Vagina (tissue), 2 donors: Measurements from ENCODE around the gene SENP6. TPM values are rescaled to one million over a fixed set of nuclear protein-coding genes. Genes with fewer than 3 reads are reported as not detected.
"Not testable (repeated sequence)": the region's sequence is repeated elsewhere in the genome, so short reads cannot be mapped to it uniquely, and the experiment has no call there.

Experiments
- DNase-seq, 2 donors: peaks; one replicate each; pipeline ENCODE4 v3.0.0-alpha.2; 2017; ENCODE audit errors: extremely low spot score in 2 of 2
- H3K27ac ChIP-seq: fragments of 200-600 bp; sonication (generic); one replicate; pipeline ENCODE4 v1.5.1; 2019
- H3K27me3 ChIP-seq: fragments of 200-600 bp; sonication (generic); one replicate; pipeline ENCODE4 v1.5.1; 2019
- H3K36me3 ChIP-seq, 2 donors: fragments of 200-600 bp; sonication (generic); one replicate each; pipeline ENCODE4 v1.5.1; 2017 to 2019
- H3K4me1 ChIP-seq: fragments of 200-600 bp; sonication (generic); one replicate; pipeline ENCODE4 v1.5.1; 2019
- H3K4me3 ChIP-seq, 2 donors: fragments of 200-600 bp; sonication (generic); 1 replicate in 1 of 2; 2 replicates in 1 of 2; pipeline ENCODE4 v1.5.1; 2016 to 2019
- H3K9me3 ChIP-seq: fragments of 200-600 bp; sonication (generic); one replicate; pipeline ENCODE4 v1.5.1; 2019
- POLR2A ChIP-seq, 2 donors: fragments of 450-650 bp; IDR thresholded peaks; one replicate each; pipeline ENCODE4 v1.6.1; 2017; ENCODE audit warnings: antibody characterized with exemption in 2 of 2, mild to moderate bottlenecking in 2 of 2, moderate library complexity in 2 of 2
- POLR2AphosphoS5 ChIP-seq, 2 donors: sonication (generic); formaldehyde crosslinking; IDR thresholded peaks; one replicate each; pipeline ENCODE4 v1.9.0; 2017; ENCODE audit warnings: antibody characterized with exemption in 2 of 2, mild to moderate bottlenecking in 2 of 2, low read depth in 1 of 2; ENCODE audit not compliant: insufficient read depth in 1 of 2
- intact Hi-C: fragments of 100-400 bp; cut with DNase I; formaldehyde crosslinking; loops from one replicate; pipeline ENCODE4 v1.15.1; 2023
- total RNA-seq: library from RNA; depleted of rRNA; stranded (reverse); fragments of >200 nt; gene quantifications from one replicate; pipeline ENCODE4 v1.2.3, GENCODE V29; 2016
- TF ChIP-seq, protein P1 (sequence below), 3 experiments: fragments of 450-650 bp in 2 of 3; fragments of 200-600 bp in 1 of 3; sonication (generic) in 1 of 3; IDR thresholded peaks; one replicate each; pipeline ENCODE4 v1.5.1; 2017 to 2019; ENCODE audit warnings: antibody characterized with exemption in 3 of 3, mild to moderate bottlenecking in 2 of 3, moderate library complexity in 2 of 3

Gene SENP6
- total RNA-seq, 1 donor from 2014 or later = 78.8 TPM

DNA sequence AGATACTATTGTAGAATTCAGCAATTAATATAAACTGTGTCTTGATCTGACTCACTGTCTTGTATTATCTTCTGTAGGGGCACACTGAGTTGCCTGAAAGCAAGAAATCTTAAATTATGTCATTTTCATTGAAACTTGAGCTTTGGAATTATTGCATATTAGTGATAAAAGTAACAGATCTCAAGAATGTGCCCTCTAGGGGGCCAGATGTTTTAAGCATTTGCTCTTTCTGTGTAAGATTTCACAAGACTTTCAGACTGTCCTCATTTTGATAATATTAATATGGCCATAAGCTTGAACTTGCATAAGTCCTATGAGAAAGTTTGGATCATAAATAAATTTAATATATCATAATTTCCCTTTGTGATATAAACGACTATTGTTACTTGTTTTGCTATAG is 91.9 kb downstream of the SENP6 start:
- DNase-seq = no peak
- no peaks in the 10 kb centered on the region for H3K4me1 ChIP-seq

DNA sequence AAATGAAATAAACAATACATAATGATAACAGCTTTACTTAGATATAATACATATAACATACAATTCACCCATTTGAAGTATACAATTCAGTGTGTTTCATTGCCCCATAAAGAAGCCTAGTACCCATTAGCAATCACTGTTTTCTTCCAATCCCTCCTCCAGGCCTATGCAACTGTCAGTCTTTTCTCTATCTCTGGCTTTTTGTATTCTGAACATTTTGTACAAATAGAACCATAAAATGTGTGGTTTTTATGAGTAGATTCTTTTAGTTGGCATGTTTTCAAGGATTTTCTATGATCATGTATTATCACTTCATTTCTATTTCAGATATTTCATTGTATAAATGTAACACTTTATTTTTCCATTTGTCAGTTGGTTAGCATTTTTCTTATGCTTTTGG is 92.7 kb downstream of the SENP6 start:
- no peak overlapping the region for H3K27ac ChIP-seq
- TF ChIP-seq, protein P1, sequence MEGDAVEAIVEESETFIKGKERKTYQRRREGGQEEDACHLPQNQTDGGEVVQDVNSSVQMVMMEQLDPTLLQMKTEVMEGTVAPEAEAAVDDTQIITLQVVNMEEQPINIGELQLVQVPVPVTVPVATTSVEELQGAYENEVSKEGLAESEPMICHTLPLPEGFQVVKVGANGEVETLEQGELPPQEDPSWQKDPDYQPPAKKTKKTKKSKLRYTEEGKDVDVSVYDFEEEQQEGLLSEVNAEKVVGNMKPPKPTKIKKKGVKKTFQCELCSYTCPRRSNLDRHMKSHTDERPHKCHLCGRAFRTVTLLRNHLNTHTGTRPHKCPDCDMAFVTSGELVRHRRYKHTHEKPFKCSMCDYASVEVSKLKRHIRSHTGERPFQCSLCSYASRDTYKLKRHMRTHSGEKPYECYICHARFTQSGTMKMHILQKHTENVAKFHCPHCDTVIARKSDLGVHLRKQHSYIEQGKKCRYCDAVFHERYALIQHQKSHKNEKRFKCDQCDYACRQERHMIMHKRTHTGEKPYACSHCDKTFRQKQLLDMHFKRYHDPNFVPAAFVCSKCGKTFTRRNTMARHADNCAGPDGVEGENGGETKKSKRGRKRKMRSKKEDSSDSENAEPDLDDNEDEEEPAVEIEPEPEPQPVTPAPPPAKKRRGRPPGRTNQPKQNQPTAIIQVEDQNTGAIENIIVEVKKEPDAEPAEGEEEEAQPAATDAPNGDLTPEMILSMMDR (IDR thresholded peaks at IDR 0.05) = no peak
- TF ChIP-seq POLR2A (IDR thresholded peaks at IDR 0.05) = no peak
- no peak for TF ChIP-seq POLR2AphosphoS5 (IDR thresholded peaks at IDR 0.05; ENCODE audit: insufficient read depth in 1 of 2, low read depth in 1 of 2)
- peaks cover 0 to 38% of the 10 kb centered on the region in 2 donors for H3K36me3 ChIP-seq
- no peaks in the 10 kb centered on the region for H3K9me3 ChIP-seq
- H3K27me3 ChIP-seq = no peaks in the 10 kb centered on the region
- H3K4me3 ChIP-seq = no peak overlapping the region
- H3K4me1 ChIP-seq = no peaks in the 10 kb centered on the region
- intact Hi-C loops = no loop called here
- no peak for DNase-seq

More for the DNA sequence above, 91.9 kb downstream of the SENP6 start:
- Histone ChIP-seq H3K9me3 (no peaks in the 10 kb centered on the region), H3K4me3 (no peak overlapping the region), H3K27ac (no peak overlapping the region), H3K27me3 (no peaks in the 10 kb centered on the region), H3K36me3 (peaks cover 0 to 38% of the 10 kb centered on the region in 2 donors)
- TF ChIP-seq, protein P1 (IDR thresholded peaks at IDR 0.05) = no peak
- intact Hi-C loops = no loop called here

DNA sequence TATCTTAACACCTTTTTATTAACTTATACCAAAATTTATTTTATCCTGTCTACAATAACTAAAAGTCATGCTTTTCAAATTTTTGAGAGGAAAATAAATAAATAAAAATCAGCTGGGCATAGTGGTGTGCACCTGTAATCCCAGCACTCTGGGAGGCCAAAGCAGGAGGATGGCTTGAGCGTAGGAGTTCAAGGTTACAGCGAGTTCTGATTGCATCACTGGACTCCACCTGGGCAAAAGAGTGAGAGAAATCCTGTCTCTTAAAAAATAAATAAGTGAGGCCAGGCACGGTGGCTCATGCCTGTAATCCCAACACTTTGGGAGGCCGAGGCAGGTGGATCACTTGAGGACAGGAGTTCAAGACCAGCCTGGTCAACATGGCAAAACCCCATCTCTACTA is 106.7 kb downstream of the SENP6 start:
- H3K4me1 ChIP-seq, H3K27me3 ChIP-seq, intact Hi-C loops, H3K27ac ChIP-seq, H3K9me3 ChIP-seq, H3K4me3 ChIP-seq, DNase-seq: not testable (repeated sequence)
- peaks cover 0 to 49% of the 10 kb centered on the region in 2 donors for H3K36me3 ChIP-seq

DNA sequence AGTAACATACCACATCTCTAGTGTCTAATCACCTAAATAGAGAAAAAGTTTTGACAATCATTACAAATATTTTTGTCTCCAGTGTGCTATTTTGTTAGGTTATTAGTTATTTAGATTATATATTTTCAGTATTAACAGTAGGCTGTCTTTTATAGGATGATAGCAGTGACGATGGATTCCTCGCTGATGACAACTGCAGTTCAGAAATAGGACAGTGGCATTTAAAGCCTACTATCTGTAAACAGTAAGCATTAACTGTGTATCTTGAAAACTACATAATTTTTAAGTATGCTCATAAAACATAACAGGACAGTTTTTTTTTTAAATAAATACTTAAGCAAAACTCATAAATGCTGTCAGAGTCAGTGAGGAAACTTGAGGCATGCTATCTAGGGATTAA is 109.5 kb downstream of the SENP6 start:
- intact Hi-C loops = no loop called here
- DNase-seq = no peak
- Histone ChIP-seq H3K27ac (no peak overlapping the region), H3K27me3 (no peaks in the 10 kb centered on the region), H3K9me3 (no peaks in the 10 kb centered on the region), H3K4me1 (no peaks in the 10 kb centered on the region), H3K36me3 (peaks cover 0 to 64% of the 10 kb centered on the region in 2 donors), H3K4me3 (no peak overlapping the region)
- TF ChIP-seq, protein P1 (IDR thresholded peaks at IDR 0.05) = no peak
- no peak for TF ChIP-seq POLR2AphosphoS5 (IDR thresholded peaks at IDR 0.05; ENCODE audit: insufficient read depth in 1 of 2, low read depth in 1 of 2)
- no peak for TF ChIP-seq POLR2A (IDR thresholded peaks at IDR 0.05)

DNA sequence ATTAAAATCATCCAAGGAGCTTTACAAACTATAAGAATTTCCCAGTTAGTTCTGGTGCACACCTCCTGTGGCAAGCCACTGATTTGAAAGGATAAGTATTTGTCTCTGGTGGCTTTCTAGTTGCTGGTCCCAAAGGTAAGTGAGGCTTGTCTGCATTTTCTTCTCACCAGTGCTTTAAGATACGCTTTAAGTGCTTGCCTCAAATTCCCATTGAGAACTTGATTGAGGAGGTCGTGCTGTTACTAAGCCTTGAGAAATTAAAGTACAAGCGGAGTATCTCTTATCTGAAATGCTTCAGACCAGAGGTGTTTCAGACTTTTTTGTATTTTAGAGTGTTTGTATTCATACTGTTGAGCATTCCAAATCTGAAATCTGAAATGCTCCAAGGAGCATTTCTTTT is 117.5 kb downstream of the SENP6 start:
- Histone ChIP-seq H3K36me3 (peaks cover 0 to 25% of the 10 kb centered on the region in 2 donors), H3K27me3 (no peaks in the 10 kb centered on the region), H3K4me1 (no peaks in the 10 kb centered on the region), H3K9me3 (no peaks in the 10 kb centered on the region), H3K27ac (no peak overlapping the region), H3K4me3 (no peak overlapping the region)
- DNase-seq = no peak
- no peak for TF ChIP-seq POLR2A (IDR thresholded peaks at IDR 0.05)
- TF ChIP-seq, protein P1 (IDR thresholded peaks at IDR 0.05) = no peak
- intact Hi-C loops = no loop called here

DNA sequence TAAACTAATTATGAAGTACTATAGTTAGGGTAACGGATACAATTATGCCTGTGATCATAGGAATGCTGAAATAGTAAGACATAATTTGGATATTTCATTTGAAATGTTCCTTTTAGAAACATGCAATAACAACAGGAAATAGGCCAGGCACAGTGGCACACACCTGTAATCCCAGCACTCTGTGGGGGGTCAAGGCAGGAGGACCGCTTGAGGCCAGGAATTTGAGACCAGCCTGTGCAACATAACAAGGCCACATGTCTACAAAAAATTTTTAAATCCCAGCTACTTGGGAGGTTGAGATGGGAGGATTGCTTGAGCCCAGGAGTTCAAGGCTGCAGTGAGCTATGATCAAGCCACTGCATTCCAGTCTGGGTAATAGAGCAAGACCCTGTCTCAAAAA is 121.7 kb downstream of the SENP6 start:
- Histone ChIP-seq H3K36me3 (no peaks in the 10 kb centered on the region), H3K27ac (no peak overlapping the region), H3K9me3 (no peaks in the 10 kb centered on the region), H3K27me3 (no peaks in the 10 kb centered on the region), H3K4me3 (no peak overlapping the region), H3K4me1 (no peaks in the 10 kb centered on the region)
- TF ChIP-seq POLR2A (IDR thresholded peaks at IDR 0.05) (no peak), POLR2AphosphoS5 (IDR thresholded peaks at IDR 0.05; ENCODE audit: insufficient read depth in 1 of 2, low read depth in 1 of 2) (no peak)
- TF ChIP-seq, protein P1 (IDR thresholded peaks at IDR 0.05) = no peak
- intact Hi-C loops = no loop called here
- no peak for DNase-seq
